GM23248 (cell line): ENCODE measurements around the gene ADAMTSL2. TPM values are rescaled to one million over a fixed set of nuclear protein-coding genes. Genes with fewer than 3 reads are reported as not detected.

ENCODE experiments used
- DNase-seq: peaks from one replicate; pipeline ENCODE4 v3.0.0-alpha.2; 2015
- H2AFZ ChIP-seq: fragments of 200-600 bp; sonication (generic); 2 replicates; pipeline ENCODE4 v1.6.1; 2016; ENCODE audit warnings: antibody characterized with exemption
- H3F3A ChIP-seq: fragments of 200-600 bp; sonication (generic); 2 replicates; pipeline ENCODE4 v1.6.1; 2016; ENCODE audit warnings: mild to moderate bottlenecking, antibody characterized with exemption, mixed run types; ENCODE audit not compliant: insufficient read depth
- H3K27ac ChIP-seq: fragments of 200-600 bp; sonication (generic); 2 replicates; pipeline ENCODE4 v1.5.1; 2016; ENCODE audit warnings: mild to moderate bottlenecking
- H3K27me3 ChIP-seq: fragments of 200-600 bp; sonication (generic); replicated peaks from 2 replicates; pipeline ENCODE4 v1.6.1; 2016; ENCODE audit warnings: mild to moderate bottlenecking; ENCODE audit not compliant: insufficient read depth
- H3K36me3 ChIP-seq: fragments of 200-600 bp; sonication (generic); 2 replicates; pipeline ENCODE4 v1.6.1; 2016; ENCODE audit warnings: low read depth, mild to moderate bottlenecking
- H3K4me1 ChIP-seq: fragments of 200-600 bp; sonication (generic); 2 replicates; pipeline ENCODE4 v1.6.1; 2016; ENCODE audit warnings: mild to moderate bottlenecking; ENCODE audit not compliant: insufficient read depth
- H3K4me2 ChIP-seq: fragments of 200-600 bp; sonication (generic); one replicate; pipeline ENCODE4 v1.6.1; 2016; ENCODE audit warnings: mild to moderate bottlenecking; ENCODE audit not compliant: unreplicated experiment
- H3K4me3 ChIP-seq: fragments of 200-600 bp; sonication (generic); 2 replicates; pipeline ENCODE4 v1.5.1; 2016; ENCODE audit warnings: mild to moderate bottlenecking
- H3K79me2 ChIP-seq: fragments of 200-600 bp; sonication (generic); 2 replicates; pipeline ENCODE4 v1.6.1; 2016; ENCODE audit warnings: mild to moderate bottlenecking; ENCODE audit not compliant: insufficient read depth
- H3K9ac ChIP-seq: fragments of 200-600 bp; sonication (generic); 2 replicates; pipeline ENCODE4 v1.6.1; 2016; ENCODE audit warnings: mild to moderate bottlenecking
- H3K9me2 ChIP-seq: fragments of 200-600 bp; sonication (generic); 2 replicates; pipeline ENCODE4 v1.6.1; 2016; ENCODE audit warnings: mixed run types, mild to moderate bottlenecking, moderate library complexity; ENCODE audit not compliant: insufficient read depth
- H3K9me3 ChIP-seq: fragments of 200-600 bp; sonication (generic); one replicate; pipeline ENCODE4 v1.6.1; 2017; ENCODE audit warnings: low read depth
- H4K20me1 ChIP-seq: fragments of 200-600 bp; sonication (generic); 2 replicates; pipeline ENCODE4 v1.6.0; 2016; ENCODE audit not compliant: insufficient read depth
- EZH2 ChIP-seq: fragments of 200-600 bp; sonication (generic); IDR thresholded peaks from 2 replicates; pipeline ENCODE4 v1.6.1; 2018; ENCODE audit warnings: antibody characterized with exemption, mild to moderate bottlenecking; ENCODE audit not compliant: insufficient read depth, poor library complexity, severe bottlenecking
- EZH2phosphoT487 ChIP-seq: fragments of 200-600 bp; sonication (generic); IDR thresholded peaks from 2 replicates; pipeline ENCODE4 v1.6.1; 2018; ENCODE audit warnings: antibody characterized with exemption, moderate library complexity, mild to moderate bottlenecking, low read depth; ENCODE audit not compliant: insufficient read depth
- WGBS, 2 experiments: methylation state at CpG; one replicate each; pipeline ENCODE4 v1.1.6; 2015 to 2017; ENCODE audit warnings: low lambda C conversion rate in 2 of 2, low coverage in 1 of 2; ENCODE audit errors: missing lambda C conversion rate in 2 of 2; 5-methylcytosine and 5-hydroxymethylcytosine counted together
- in situ Hi-C: fragments of 300-500 bp; cut with MboI; formaldehyde crosslinking; loops from 2 replicates; pipeline ENCODE4 v1.15.0; 2020
- polyA plus RNA-seq: library from polyadenylated mRNA; unstranded; fragments of >200 nt; fragmentation: Nextera tagmentation; extraction: Ambion mirVana; gene quantifications from 2 replicates; pipeline ENCODE4 v1.2.1, GENCODE V29; 2016
- total RNA-seq: library from RNA; depleted of rRNA; stranded (reverse); fragments of >200 nt; shearing (Covaris generic); gene quantifications from 2 replicates; pipeline ENCODE4 v1.2.3, GENCODE V29; 2014

ADAMTSL2 gene
- total and polyA plus RNA-seq, 2 experiments from 2014 or later = 0.11 TPM; not detected in 1

- Histone ChIP-seq H3K27ac (no peak overlapping the region), H3K79me2 (no peaks in the 10 kb centered on the region), H3K4me3 (no peak overlapping the region), H3K36me3 (no peaks in the 10 kb centered on the region), H4K20me1 (no peaks in the 10 kb centered on the region), H3F3A (peaks cover 5% of the 10 kb centered on the region; the same call in 1 of the 2 replicates), H2AFZ (no peak overlapping the region), H3K9me2 (no peaks in the 10 kb centered on the region), H3K4me2 (no peak overlapping the region), H3K27me3 (peaks cover 45% of the 10 kb centered on the region), H3K9me3 (no peaks in the 10 kb centered on the region), H3K4me1 (no peaks in the 10 kb centered on the region), H3K9ac (no peak overlapping the region)
- DNase-seq = no peak
- 36 to 38% methylated on average over 10 of the region's 10 CpGs for WGBS, 2 experiments
- in situ Hi-C loops = no loop called here
- TF ChIP-seq EZH2phosphoT487 (no peak), EZH2 (no peak)
Measured at GRCh38 chr9:133601746-133602145, 67.2 kb downstream of the ADAMTSL2 start.

- Histone ChIP-seq H4K20me1 (no peaks in the 10 kb centered on the region), H3K27me3 (peaks cover 50% of the 10 kb centered on the region), H3K79me2 (no peaks in the 10 kb centered on the region), H3K4me2 (no peak overlapping the region), H2AFZ (no peak overlapping the region), H3K4me3 (no peak overlapping the region), H3K27ac (no peak overlapping the region), H3K4me1 (no peaks in the 10 kb centered on the region), H3K9me2 (no peaks in the 10 kb centered on the region), H3K36me3 (no peaks in the 10 kb centered on the region), H3K9ac (no peak overlapping the region), H3F3A (peaks cover 4% of the 10 kb centered on the region; the same call in 1 of the 2 replicates), H3K9me3 (no peaks in the 10 kb centered on the region)
- WGBS, 2 experiments = 21 to 23% methylated on average over 7 to 10 of the region's 10 CpGs
- DNase-seq = no peak
- TF ChIP-seq EZH2phosphoT487 (no peak), EZH2 (no peak)
- in situ Hi-C loops = no loop called here
Measured at GRCh38 chr9:133602277-133602676, 67.8 kb downstream of the ADAMTSL2 start.

GRCh38 chr9:133603135-133603927, 68.8 kb downstream of the ADAMTSL2 start:
- no peak for DNase-seq
- Histone ChIP-seq H3K4me3 (no peak overlapping the region), H3K9ac (no peak overlapping the region), H2AFZ (no peak overlapping the region), H3K36me3 (no peaks in the 10 kb centered on the region), H3F3A (no peaks in the 10 kb centered on the region), H3K9me2 (no peaks in the 10 kb centered on the region), H3K4me1 (no peaks in the 10 kb centered on the region), H4K20me1 (no peaks in the 10 kb centered on the region), H3K27me3 (peaks cover 61% of the 10 kb centered on the region), H3K79me2 (no peaks in the 10 kb centered on the region), H3K27ac (no peak overlapping the region), H3K9me3 (no peaks in the 10 kb centered on the region), H3K4me2 (no peak overlapping the region)
- WGBS, 2 experiments = 22 to 23% methylated on average over 14 of the region's 14 CpGs
- TF ChIP-seq EZH2phosphoT487 (no peak), EZH2 (no peak)
- in situ Hi-C loops = no loop called here

- Histone ChIP-seq H3K9ac (no peak overlapping the region), H3K9me3 (no peaks in the 10 kb centered on the region), H3K4me3 (no peak overlapping the region), H3F3A (no peaks in the 10 kb centered on the region), H3K4me2 (no peak overlapping the region), H4K20me1 (no peaks in the 10 kb centered on the region), H3K27me3 (peaks cover 62% of the 10 kb centered on the region), H3K79me2 (no peaks in the 10 kb centered on the region), H3K9me2 (no peaks in the 10 kb centered on the region), H3K4me1 (no peaks in the 10 kb centered on the region), H3K36me3 (no peaks in the 10 kb centered on the region), H3K27ac (no peak overlapping the region), H2AFZ (no peak overlapping the region)
- 40 to 44% methylated on average over 5 of the region's 5 CpGs for WGBS, 2 experiments
- in situ Hi-C loops = no loop called here
- DNase-seq = no peak
- TF ChIP-seq EZH2 = no peak
- no peak for TF ChIP-seq EZH2phosphoT487
Measured at GRCh38 chr9:133604214-133604613, 69.7 kb downstream of the ADAMTSL2 start.
